Inflammatory macrophage treated with lipopolysaccharide for 4 hours (primary cell): ENCODE data around the gene CWC15.

ENCODE experiments used
- DNase-seq: peaks from one replicate; pipeline ENCODE4 v3.0.0-alpha.2; 2020

The CWC15 gene

DNA sequence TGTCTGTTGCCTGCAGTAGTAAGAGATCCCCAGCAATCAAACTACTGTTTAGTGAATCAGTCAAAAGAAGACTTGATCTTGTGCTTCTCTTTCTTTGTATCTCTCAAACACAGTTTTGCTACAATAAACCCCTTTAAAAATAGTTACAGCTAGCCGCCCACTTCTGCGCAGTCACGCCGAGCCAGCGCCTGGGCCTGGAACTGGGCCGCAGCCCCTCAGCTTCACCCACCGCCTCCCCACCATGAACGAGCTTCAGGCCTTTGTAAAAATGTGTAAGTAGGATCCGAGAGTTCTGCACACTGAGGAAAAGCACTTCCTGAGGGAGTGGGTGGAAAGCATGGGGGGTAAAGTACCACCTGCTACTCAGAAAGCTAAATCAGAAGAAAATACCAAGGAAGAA lies 60.5 kb downstream of the CWC15 start:
- DNase-seq, result no peak
